ENCODE results near the gene SHLD2.
"Not testable (repeated sequence)": the region's sequence is repeated elsewhere in the genome, so short reads cannot be mapped to it uniquely, and the experiment has no call there.

GRCh38 chr10:87143109-87143418 is 48.1 kb downstream of the SHLD2 start:
- TF ChIP-seq CTCF (IDR thresholded peaks at IDR 0.05; ENCODE audit: low read length); EZH2 (optimal IDR thresholded peaks at IDR 0.05; ENCODE audit: low read depth, low read length): not testable (repeated sequence)

All from MM.1S (cell line).